Effector CD4-positive, alpha-beta T cell (primary cell): ENCODE data around the gene USP6NL.
"Not testable (repeated sequence)": the region's sequence is repeated elsewhere in the genome, so short reads cannot be mapped to it uniquely, and the experiment has no call there.

Source experiments
- DNase-seq: peaks from one replicate; pipeline ENCODE4 v3.0.0-alpha.2; 2020

Gene USP6NL

DNA sequence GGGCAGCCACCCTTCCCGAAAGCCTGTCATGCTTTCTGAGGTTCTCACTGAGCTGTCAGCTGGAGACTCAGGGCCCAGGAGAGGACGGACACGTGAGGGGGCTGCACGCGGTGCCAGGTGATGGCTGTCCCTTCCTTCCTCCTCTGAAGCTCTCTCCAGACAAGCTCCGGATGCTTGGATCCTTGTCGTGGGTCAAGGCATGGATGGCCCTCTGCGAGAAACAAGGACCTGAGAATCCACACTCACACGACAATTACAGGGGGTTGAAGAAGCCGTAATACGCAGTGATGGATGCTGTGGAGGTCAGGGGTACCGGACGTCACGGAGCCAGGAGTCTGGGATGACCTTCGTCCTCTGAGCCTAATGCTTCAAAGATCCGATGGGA, 170.3 kb downstream of the USP6NL start:
- DNase-seq: no peak

DNA sequence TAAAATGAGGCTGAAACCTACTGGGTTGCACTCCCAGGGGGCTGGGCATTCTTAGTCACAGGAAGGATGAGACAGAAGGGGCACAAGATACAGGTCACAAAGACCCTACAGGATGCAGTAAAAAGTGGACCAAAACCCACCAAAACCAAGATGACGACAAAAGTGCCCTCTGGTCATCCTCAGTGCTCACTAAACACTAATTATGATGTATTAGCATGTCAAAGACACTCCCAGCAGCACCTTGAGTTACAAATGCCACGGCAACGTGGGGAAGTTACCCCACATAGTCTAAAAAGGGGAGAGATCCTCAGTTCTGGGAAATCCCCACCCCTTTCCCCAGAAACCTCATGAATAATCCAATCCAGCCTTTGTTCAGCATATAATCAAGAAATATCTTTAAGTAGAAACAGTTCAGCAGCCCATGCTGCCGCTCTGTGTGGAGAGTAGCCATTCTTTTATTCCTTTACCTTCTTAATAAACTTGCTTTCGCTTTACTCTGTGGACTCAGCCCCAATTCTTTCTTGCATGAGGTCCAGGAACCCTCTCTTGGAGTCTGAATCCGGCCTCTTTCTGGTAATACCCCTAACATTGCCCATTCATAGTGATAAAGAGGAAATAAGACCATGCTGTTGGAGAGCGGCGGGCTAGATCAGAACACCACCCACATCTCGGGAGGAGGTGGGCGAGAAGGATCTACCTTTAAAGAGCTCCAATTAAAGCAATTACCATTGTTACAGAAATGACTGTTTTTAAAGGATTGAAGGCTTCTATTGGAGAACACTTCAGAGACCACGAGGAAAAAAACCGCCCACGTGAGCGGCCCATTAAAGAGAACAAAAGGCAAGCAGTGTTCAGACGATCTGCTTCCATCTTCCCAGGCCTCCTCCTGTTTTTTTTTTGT, 170.9 kb downstream of the USP6NL start:
- no peak for DNase-seq

GRCh38 chr10:11439523-11440053, 171.9 kb downstream of the USP6NL start:
- DNase-seq: no peak

- DNase-seq: no peak
Observed at GRCh38 chr10:11437391-11438142, 173.9 kb downstream of the USP6NL start.

GRCh38 chr10:11436445-11436844, 175.0 kb downstream of the USP6NL start:
- DNase-seq: not testable (repeated sequence)

- DNase-seq: no peak
Observed at GRCh38 chr10:11435581-11435981, 175.9 kb downstream of the USP6NL start.

DNA sequence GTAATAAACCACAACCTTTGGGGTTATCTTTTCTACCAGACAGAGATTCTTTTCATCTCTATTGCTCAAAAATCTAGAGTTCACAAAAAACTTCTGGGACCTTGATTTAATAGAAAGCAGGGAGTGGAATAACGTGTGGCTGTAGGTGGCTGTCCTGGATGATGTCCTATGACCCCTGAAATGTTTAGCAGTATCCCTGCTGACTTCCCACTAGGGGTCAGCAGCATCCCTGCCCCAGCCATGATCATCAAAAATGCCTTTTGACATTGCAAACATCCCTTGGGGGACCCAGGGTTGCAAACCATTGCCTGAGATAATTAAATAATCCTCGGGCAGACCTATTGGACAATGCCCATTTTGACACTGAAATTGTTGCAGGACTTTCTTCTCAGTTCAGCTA, 177.1 kb downstream of the USP6NL start:
- DNase-seq: no peak

- DNase-seq: no peak
Observed at GRCh38 chr10:11433657-11434056, 177.8 kb downstream of the USP6NL start.

- DNase-seq: no peak
Observed at GRCh38 chr10:11431216-11431555, 180.3 kb downstream of the USP6NL start.

GRCh38 chr10:11430421-11431215, 180.8 kb downstream of the USP6NL start:
- DNase-seq: no peak

DNA sequence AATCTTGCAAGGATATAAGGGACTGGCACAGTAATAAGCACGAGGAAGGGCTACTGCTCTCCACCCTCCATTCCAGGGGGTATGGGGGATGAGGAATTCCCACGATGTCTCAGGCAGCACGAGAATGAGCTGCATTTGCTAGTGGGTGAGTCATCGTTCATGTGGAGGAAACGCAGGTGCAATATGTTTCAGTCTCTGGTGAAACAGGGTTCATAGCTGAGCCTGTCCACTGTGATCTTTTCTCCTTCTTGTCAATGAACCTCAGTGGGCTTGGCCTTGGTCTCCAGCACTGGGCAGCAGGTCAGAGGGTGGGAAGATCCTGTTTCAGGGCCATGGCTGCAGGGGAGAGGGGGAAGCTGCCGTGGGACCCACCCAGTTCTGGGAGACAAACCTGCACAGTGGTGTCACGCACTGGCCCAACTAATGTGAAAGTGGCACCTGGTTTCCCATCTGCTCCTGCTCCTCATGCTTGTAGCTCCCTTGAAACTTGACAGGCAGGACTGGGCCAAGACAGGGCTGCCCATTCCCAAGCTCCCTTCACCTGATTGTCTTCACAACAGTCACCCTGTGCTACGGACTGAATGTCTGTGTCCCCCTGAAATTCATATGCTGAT, 181.9 kb downstream of the USP6NL start:
- DNase-seq: no peak

- no peak for DNase-seq
Observed at GRCh38 chr10:11425676-11426075, 185.8 kb downstream of the USP6NL start.

- DNase-seq: no peak
Observed at GRCh38 chr10:11425296-11425610, 186.2 kb downstream of the USP6NL start.

DNA sequence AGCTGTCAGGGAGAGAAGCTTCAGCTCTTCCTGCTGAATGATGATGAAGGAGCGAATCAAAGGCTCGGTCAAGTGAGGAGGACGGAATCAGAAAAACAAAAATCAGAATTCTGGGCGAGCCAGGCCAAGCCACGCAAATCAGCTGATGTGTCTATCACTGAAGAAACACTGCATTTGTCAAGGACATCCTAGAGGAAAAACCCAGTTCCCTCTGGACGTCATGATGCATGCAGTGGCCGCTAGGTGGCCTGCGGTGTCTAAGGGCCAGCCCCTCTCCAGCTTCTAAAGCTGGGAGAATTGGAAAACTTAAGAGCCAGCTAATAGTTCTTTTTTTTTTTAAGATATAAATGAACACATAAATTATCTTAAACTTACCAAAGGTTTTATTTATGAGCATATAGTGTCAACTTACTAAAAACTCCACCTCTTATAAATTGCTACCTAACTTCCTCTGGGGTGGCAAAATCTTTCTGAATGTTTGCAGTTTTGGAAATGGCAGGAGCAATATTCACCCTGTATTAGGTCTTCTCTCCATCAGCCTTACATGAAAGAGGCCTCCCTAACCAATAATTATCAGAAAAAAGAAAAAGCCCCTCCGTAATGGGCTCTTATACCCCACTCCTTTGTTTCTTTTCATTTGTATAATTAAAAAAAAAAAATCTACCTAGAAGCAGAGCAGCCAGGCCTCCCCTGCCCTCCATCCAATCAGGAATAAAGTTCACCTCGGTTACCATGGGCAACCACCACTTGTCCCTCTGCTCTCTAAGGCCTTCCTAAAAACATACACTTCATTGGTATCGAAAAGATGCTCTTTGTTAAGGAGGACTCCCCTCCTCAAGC, 186.8 kb downstream of the USP6NL start:
- no peak for DNase-seq

DNA sequence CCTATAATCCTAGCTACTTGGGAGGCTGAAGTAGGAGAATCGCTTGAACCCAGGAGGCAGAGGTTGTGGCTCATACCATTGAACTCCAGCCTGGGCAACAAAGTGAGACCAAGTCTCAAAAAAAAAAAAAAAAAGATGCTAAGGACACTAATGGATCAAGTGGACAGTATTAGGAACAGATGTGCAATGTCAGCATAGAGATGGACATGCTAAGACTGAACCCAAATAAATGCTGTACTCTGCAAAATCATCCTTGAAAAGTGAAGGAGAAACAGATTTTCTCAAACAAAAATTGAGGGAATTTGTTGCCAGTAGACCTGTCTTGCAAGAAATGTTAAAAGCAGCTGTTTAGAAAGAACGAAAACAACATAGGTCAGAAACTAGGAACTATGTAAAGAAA, 194.5 kb downstream of the USP6NL start:
- no peak for DNase-seq

- DNase-seq: no peak
Observed at GRCh38 chr10:11415095-11415494, 196.4 kb downstream of the USP6NL start.

DNA sequence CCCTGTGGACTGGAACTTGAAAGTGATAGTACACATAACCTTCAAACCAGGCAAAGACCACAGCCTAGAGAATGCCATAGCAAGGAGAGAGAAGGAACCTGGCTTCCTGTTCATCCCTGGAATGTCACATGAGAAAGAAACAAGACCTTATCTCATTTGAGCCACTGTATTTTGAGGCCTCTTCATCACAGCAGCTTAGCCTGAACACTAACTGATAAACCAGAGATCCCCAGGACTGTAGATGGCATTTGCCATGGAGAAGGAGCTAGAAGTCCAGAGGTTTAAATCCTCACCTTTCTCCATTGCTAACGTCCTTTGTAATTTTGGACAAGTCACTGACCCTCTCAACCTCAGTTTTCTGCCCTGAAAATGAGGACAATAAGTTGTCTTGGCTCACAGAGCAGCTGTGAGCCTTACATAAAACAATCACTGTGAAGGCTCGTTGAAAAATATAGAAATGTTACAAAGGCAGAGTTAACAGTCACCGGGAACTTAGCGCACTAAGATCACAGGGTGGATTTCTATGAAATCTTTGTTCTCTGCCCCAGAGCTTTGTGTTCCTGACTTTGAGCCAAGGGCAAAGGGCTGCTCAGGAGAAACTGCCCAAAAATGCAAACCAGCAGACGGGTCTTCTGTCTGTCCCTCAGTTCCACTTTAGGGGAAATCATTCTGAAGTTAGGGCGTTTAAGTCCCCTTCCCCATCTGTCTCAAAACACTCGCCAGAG, 197.0 kb downstream of the USP6NL start:
- DNase-seq: no peak

- no peak for DNase-seq
Observed at GRCh38 chr10:11411926-11412545, 199.4 kb downstream of the USP6NL start.

GRCh38 chr10:11409357-11409756, 202.1 kb downstream of the USP6NL start:
- no peak for DNase-seq

DNA sequence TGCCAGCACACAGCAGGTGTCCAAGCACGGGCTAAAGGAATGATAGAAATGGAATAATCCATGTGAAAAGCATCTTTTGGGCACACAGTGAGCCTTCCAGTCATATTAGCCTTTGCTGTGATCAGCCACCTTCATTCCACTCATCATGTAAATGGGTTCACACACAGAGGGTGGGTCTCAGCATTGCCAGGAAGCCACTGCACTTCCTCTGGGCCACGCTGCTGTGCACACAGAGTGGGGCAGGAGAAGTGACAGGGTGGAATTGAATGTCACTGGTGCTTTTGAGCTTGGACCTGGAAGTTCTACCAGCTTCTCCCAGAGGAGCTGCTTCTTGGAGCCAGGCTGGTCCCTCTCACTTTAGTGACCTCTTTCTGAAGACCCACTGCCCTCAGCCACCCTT, 203.5 kb downstream of the USP6NL start:
- DNase-seq: no peak

DNA sequence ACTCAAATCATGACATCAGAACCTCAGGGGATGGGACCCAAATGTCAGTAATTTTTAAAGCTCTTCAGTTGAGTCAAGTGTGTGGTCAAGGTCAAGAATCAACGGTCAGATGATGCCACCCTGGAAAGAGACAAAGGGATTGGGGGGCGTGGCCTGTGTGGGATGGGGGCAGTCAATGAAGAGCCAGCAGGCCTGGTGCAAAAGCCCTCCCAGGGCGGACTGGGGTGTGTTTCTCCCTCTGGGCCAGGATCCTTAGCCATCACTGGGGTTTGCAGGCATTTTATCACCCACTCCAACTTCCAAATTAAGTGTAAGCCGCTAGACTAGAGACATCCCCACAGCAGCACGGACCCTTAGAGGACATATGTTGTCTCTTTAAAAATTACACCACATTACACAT, 204.7 kb downstream of the USP6NL start:
- DNase-seq: no peak
